ENCODE results near the gene GEMIN5. TPM values are rescaled to one million over a fixed set of nuclear protein-coding genes. Genes with fewer than 3 reads are reported as not detected.
"Not testable (repeated sequence)": the region's sequence is repeated elsewhere in the genome, so short reads cannot be mapped to it uniquely, and the experiment has no call there.

Gene GEMIN5
- total RNA-seq, 1 donor from 2014 or later = 13.9 TPM

DNA sequence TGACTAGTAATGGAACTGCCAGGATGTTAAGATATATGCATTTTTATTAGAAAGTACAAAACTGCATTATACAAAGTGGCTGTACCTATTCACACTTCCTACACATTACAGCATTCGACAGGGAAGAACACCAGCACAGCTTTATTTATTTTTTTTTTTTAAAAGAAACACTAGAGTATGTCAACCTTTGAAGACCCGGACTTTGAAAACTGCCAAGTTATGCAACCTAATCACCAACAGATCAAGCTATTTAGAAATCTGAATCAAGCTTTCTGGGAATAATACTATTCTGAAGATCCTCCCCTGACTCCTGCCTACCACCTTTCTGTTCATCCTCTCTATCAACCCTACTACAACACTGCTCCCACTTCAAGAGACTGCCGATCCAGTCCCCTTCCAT is 4.5 kb downstream of the GEMIN5 start:
- no peaks in the 10 kb centered on the region for H3K36me3 Mint-ChIP-seq (ENCODE audit: unreplicated experiment)
- DNase-seq = no peak
- no peak for TF ChIP-seq CTCF (IDR thresholded peaks at IDR 0.05; ENCODE audit: partially characterized antibody, unreplicated experiment)
- H3K9me3 Mint-ChIP-seq (ENCODE audit: unreplicated experiment) = no peaks in the 10 kb centered on the region
- no peak overlapping the region for H3K4me3 Mint-ChIP-seq (ENCODE audit: unreplicated experiment)
- no peak overlapping the region for H3K27ac Mint-ChIP-seq (ENCODE audit: unreplicated experiment)
- no peaks in the 10 kb centered on the region for H3K4me1 Mint-ChIP-seq (ENCODE audit: low read depth, unreplicated experiment)
- H3K27me3 Mint-ChIP-seq (ENCODE audit: unreplicated experiment) = peaks cover 2% of the 10 kb centered on the region

DNA sequence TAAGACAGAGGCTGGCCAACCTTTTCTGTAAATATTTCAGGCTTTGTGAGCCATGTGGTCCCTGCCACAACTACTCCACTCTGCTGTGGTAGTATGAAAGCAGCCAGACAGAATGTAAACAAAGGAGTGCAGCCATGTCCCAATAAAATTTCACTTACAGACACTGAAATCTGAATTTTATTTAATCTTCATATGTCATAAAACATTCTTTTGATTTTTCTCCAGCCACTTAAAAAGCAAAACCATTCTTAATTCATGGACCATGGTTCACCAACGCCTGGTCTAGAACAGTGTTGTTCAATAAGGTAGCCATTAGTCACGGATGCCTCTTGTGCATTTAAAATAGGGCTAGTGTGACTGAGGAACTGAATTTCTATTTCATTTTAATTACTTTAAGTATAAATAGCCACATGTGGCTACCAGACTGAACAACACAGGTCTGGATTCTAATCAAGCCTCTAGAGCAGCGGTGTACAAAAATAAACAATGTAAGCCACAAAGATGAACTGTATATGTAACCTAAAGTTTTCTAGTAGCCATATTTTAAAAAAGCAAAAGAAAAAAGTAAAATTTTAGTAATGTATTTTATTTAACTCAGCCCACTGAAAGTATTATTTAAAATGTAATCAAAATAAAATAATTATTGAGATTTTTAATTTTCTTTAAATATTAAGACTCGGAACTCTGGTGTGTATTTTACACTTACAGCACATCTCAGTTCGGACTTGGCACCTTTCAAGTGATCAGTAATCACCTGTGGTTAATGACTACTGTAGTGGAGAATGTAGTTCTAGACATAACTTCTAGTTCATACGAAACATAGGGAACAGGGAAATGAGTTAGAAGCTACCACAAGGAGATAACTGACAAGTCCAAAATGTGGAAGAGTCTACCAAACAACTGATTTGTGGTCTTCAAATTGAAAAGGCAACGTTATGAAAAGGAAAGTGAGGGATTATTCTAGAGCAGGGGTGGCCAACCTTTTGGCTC is 14.3 kb downstream of the GEMIN5 start:
- Mint-ChIP-seq H3K4me3 (ENCODE audit: unreplicated experiment) (no peak overlapping the region), H3K36me3 (ENCODE audit: unreplicated experiment) (no peaks in the 10 kb centered on the region), H3K27ac (ENCODE audit: unreplicated experiment) (no peak overlapping the region), H3K9me3 (ENCODE audit: unreplicated experiment) (no peaks in the 10 kb centered on the region), H3K4me1 (ENCODE audit: low read depth, unreplicated experiment) (no peaks in the 10 kb centered on the region), H3K27me3 (ENCODE audit: unreplicated experiment) (no peaks in the 10 kb centered on the region)
- DNase-seq = no peak
- TF ChIP-seq CTCF (IDR thresholded peaks at IDR 0.05; ENCODE audit: partially characterized antibody, unreplicated experiment) = no peak

DNA sequence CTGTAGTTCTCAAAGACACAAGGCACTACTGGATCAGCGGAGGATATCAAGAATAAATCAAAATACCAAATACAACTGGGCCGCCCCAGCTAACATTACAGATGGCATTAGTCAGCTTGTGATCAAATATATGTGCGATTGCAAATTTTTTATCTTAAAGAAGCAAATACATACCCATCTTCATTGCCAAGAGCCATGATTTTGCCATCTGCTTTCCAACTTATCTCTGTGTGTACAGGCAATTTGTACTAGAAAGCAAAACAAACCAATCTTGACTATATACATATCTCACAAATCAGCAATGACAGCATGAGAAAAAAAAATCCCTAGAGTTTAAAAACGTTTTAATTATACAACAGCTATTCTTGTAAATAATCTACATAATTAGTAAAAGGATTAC is 20.3 kb downstream of the GEMIN5 start:
- Mint-ChIP-seq H3K4me3 (ENCODE audit: unreplicated experiment) (no peak overlapping the region), H3K27me3 (ENCODE audit: unreplicated experiment) (no peaks in the 10 kb centered on the region), H3K36me3 (ENCODE audit: unreplicated experiment) (no peaks in the 10 kb centered on the region), H3K4me1 (ENCODE audit: low read depth, unreplicated experiment) (no peaks in the 10 kb centered on the region), H3K27ac (ENCODE audit: unreplicated experiment) (no peak overlapping the region), H3K9me3 (ENCODE audit: unreplicated experiment) (no peaks in the 10 kb centered on the region)
- TF ChIP-seq CTCF (IDR thresholded peaks at IDR 0.05; ENCODE audit: partially characterized antibody, unreplicated experiment) = no peak
- DNase-seq = no peak

GRCh38 chr5:154916874-154917273 is 21.1 kb downstream of the GEMIN5 start:
- no peaks in the 10 kb centered on the region for H3K9me3 Mint-ChIP-seq (ENCODE audit: unreplicated experiment)
- no peaks in the 10 kb centered on the region for H3K27me3 Mint-ChIP-seq (ENCODE audit: unreplicated experiment)
- no peak overlapping the region for H3K27ac Mint-ChIP-seq (ENCODE audit: unreplicated experiment)
- no peaks in the 10 kb centered on the region for H3K4me1 Mint-ChIP-seq (ENCODE audit: low read depth, unreplicated experiment)
- no peaks in the 10 kb centered on the region for H3K36me3 Mint-ChIP-seq (ENCODE audit: unreplicated experiment)
- H3K4me3 Mint-ChIP-seq (ENCODE audit: unreplicated experiment) = no peak overlapping the region
- no peak for TF ChIP-seq CTCF (IDR thresholded peaks at IDR 0.05; ENCODE audit: partially characterized antibody, unreplicated experiment)
- no peak for DNase-seq

DNA sequence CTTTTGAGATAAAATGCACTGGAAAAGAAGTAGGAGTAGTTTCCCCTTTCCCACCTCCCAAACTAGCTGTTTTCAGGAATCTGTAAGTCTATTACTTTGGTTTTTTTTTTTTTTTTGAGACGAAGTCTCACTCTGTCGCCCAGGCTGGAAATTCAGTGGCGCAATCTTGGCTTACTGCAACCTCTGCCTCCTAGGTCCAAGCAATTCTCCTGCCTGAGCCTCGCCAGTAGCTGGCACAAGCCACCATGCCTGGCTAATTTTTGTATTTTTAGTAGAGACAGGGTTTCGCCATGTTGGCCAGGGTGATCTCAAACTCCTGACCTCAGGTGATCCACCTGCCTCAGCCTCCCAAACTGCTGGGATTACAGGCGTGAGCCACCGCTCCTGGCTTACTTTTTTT is 32.4 kb downstream of the GEMIN5 start:
- H3K9me3 Mint-ChIP-seq (ENCODE audit: unreplicated experiment); H3K27ac Mint-ChIP-seq (ENCODE audit: unreplicated experiment); DNase-seq; H3K36me3 Mint-ChIP-seq (ENCODE audit: unreplicated experiment); H3K4me3 Mint-ChIP-seq (ENCODE audit: unreplicated experiment); H3K4me1 Mint-ChIP-seq (ENCODE audit: low read depth, unreplicated experiment); H3K27me3 Mint-ChIP-seq (ENCODE audit: unreplicated experiment): not testable (repeated sequence)

Data from glutamatergic neuron (in vitro differentiated cells).